Neuron (in vitro differentiated cells): ENCODE measurements around the gene S100B.
"Not testable (repeated sequence)": the region's sequence is repeated elsewhere in the genome, so short reads cannot be mapped to it uniquely, and the experiment has no call there.

Source experiments
- H2AFZ ChIP-seq: one replicate; pipeline ENCODE4 v1.6.1; 2013; ENCODE audit warnings: low read depth, mild to moderate bottlenecking, inconsistent platforms, low read length, moderate library complexity
- H3K27me3 ChIP-seq: one replicate; pipeline ENCODE4 v1.6.1; 2013; ENCODE audit warnings: low read length; ENCODE audit not compliant: insufficient read depth
- H3K36me3 ChIP-seq: one replicate; pipeline ENCODE4 v1.6.1; 2013; ENCODE audit warnings: low read length; ENCODE audit not compliant: insufficient read depth
- H3K4me1 ChIP-seq: one replicate; pipeline ENCODE4 v1.6.1; 2013; ENCODE audit warnings: low read length; ENCODE audit not compliant: insufficient read depth
- H3K4me3 ChIP-seq: 2 replicates; pipeline ENCODE4 v1.5.1; 2013; ENCODE audit warnings: mild to moderate bottlenecking, low read length, moderate library complexity
- H3K9me3 ChIP-seq: one replicate; pipeline ENCODE4 v1.6.1; 2013; ENCODE audit warnings: low read length

Gene S100B

GRCh38 chr21:46636550-46637285 lies 31.8 kb upstream of the S100B start:
- Histone ChIP-seq H2AFZ (no peak overlapping the region), H3K27me3 (no peaks in the 10 kb centered on the region), H3K36me3 (peaks cover 25% of the 10 kb centered on the region), H3K4me3 (peak overlapping the region; percentile 72), H3K4me1 (peaks cover 32% of the 10 kb centered on the region), H3K9me3 (no peaks in the 10 kb centered on the region)

DNA sequence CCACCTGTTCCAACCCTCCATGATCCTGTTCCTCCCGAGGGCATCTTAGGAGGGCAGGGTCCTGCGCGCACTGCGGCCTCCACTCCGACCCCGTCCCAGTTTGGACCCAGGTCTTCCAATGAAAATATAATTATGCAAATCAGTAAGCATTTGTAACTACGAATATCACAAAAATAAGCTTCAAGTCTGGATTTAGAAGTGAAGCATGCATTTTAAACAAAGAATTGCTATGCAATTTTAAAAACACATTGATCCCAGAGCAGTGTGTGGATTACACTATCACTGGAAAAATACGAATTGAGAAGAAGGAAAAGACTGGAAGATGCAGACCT lies 31.3 kb upstream of the S100B start:
- peaks cover 21% of the 10 kb centered on the region for H3K36me3 ChIP-seq
- no peaks in the 10 kb centered on the region for H3K9me3 ChIP-seq
- H3K27me3 ChIP-seq: no peaks in the 10 kb centered on the region
- peak overlapping the region; percentile 1 for H2AFZ ChIP-seq
- peak overlapping the region; percentile 72 for H3K4me3 ChIP-seq
- H3K4me1 ChIP-seq: peaks cover 32% of the 10 kb centered on the region

DNA sequence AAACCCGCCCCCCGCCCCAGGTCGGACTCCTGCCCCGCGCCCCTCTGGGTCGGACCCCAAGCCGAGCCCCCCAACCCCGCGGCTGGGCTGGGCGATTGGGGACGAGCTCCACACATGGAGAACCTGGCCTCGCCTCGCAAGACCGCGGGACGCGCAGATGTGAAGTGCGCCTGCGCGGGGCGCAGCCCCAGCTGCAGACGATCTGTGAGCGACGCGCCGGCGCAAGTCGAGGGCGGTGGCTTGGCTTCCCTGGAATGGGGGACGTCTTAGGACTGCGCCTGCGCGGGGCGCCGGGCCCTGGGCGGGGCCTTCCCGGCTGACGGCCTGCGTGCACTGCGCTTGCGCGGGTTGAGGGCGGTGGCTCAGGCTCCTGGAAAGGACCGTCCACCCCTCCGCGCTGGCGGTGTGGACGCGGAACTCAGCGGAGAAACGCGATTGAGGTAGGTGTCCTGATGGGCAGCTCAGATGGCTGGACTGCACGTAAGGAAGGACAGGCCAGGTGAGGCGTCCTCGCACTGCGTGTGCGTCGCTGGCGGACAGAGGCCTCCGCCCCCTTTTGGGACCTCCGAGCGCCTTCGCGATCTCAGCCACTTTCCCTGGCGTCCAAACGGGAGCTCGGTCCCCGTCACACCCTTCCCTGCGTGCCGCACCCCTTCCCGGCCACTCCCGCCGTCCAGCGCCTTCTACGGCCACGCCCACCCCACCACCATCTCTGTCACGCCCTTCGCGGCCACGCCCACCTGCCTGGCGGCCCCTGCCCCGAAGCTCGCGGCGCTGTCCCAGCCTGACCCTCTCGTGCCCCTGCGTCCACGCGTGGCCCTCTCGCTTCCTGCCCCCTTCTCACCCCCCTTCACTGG lies 30.7 kb upstream of the S100B start, which contains the start of gene PRMT2:
TSS of gene PRMT2 (plus strand) at position 351 of the 857 bp plus-strand sequence. CDS start 1,278 bp downstream, outside the sequence.
- H3K27me3 ChIP-seq: no peaks in the 10 kb centered on the region
- peak within 1 kb of the TSS; percentile 42 for H2AFZ ChIP-seq
- H3K36me3 ChIP-seq: peaks cover 16% of the 10 kb centered on the region
- no peaks in the 10 kb centered on the region for H3K9me3 ChIP-seq
- H3K4me3 ChIP-seq: peak within 1 kb of the TSS; percentile 72
- H3K4me1 ChIP-seq: peaks cover 32% of the 10 kb centered on the region

- H3K9me3 ChIP-seq: no peaks in the 10 kb centered on the region
- H3K36me3 ChIP-seq: peaks cover 16% of the 10 kb centered on the region
- peaks cover 32% of the 10 kb centered on the region for H3K4me1 ChIP-seq
- peak overlapping the region; percentile 42 for H2AFZ ChIP-seq
- H3K27me3 ChIP-seq: no peaks in the 10 kb centered on the region
- peak overlapping the region; percentile 72 for H3K4me3 ChIP-seq
These were observed 30.1 kb upstream of the S100B start for GRCh38 chr21:46634966-46635323.

DNA sequence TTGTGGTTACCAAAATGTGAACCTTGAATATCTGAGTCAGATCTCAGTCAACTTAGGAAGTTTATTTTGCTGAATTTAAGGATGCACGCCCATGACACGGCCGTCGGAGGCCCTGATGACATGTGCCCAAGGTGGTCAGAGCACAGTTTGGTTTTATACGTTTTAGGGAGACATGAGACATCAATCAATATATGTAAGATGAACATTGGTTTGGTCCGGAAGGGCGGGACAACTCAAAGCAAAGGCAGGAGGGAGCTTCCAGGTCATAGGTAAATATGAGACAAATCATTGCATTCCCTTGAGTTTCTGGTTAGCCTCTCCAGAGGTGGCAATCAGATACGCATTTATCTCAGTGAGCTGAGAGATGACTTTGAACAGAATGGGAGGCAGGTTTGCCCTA lies 29.5 kb upstream of the S100B start:
- Histone ChIP-seq H3K9me3 (no peaks in the 10 kb centered on the region), H3K36me3 (peaks cover 16% of the 10 kb centered on the region), H3K4me3 (peak overlapping the region; percentile 72), H3K4me1 (peaks cover 32% of the 10 kb centered on the region), H2AFZ (peak overlapping the region; percentile 42), H3K27me3 (no peaks in the 10 kb centered on the region)

GRCh38 chr21:46633566-46633965 lies 28.7 kb upstream of the S100B start:
- no peak overlapping the region for H3K4me3 ChIP-seq
- peaks cover 16% of the 10 kb centered on the region for H3K36me3 ChIP-seq
- H3K27me3 ChIP-seq: no peaks in the 10 kb centered on the region
- H3K4me1 ChIP-seq: peaks cover 32% of the 10 kb centered on the region
- no peak overlapping the region for H2AFZ ChIP-seq
- H3K9me3 ChIP-seq: no peaks in the 10 kb centered on the region

DNA sequence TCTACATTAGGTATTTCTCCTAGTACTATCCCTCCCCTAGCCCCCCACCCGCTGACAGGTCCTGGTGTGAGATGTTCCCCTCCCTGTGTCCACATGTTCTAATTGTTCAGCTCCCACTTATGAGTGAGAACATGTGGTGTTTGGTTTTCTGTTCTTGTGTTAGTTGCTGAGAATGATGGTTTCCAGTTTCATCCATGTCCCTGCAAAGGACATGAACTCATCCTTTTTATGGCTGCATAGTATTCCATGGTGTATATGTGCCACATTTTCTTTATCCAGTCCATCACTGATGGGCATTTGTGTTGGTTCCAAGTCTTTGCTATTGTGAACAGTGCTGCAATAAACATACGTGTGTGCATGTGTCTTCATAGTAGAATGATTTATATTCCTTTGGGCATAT lies 26.0 kb upstream of the S100B start:
- H3K36me3 ChIP-seq, H3K9me3 ChIP-seq, H2AFZ ChIP-seq, H3K4me3 ChIP-seq, H3K27me3 ChIP-seq, H3K4me1 ChIP-seq: not testable (repeated sequence)

DNA sequence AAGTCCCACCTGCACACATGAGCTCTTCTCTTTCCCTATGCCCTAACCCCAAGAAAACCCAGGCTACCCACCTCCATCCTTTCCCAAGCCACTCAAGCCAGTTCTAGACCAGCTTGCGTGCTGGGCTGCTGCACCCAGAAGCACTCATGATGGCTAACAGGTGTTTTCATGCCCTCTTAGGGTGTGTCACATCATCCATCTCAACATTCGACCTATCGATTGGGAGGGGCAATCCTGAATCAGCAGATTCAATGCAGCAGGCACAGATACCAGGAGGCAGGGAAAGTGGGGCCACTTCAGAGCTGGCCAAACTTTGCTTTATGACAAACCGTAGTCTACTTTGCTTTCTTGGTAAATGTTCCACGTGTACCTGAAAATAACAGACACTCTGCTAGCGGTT lies 24.0 kb upstream of the S100B start:
- peaks cover 9% of the 10 kb centered on the region for H3K9me3 ChIP-seq
- no peak overlapping the region for H3K4me3 ChIP-seq
- H3K4me1 ChIP-seq: no peaks in the 10 kb centered on the region
- no peak overlapping the region for H2AFZ ChIP-seq
- H3K27me3 ChIP-seq: no peaks in the 10 kb centered on the region
- no peaks in the 10 kb centered on the region for H3K36me3 ChIP-seq

DNA sequence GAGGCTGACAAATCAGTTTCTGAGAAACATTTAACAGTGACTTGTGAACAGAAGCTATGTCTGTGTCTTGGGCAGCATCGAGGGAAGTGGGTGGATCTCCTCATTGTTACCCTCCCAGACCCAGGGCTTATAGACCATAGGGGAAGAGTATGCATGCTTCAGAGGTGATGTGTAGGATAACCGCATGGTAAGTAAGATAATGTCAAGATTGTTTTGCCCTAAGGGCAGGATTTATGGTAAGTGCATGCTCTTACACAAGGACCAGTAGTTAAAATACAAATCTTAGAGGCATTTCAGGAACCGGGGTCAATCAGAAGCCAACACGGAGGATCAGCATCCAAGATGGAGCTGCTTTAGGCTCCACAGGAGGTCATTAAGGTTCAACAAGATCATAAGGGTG lies 22.8 kb upstream of the S100B start:
- Histone ChIP-seq H2AFZ (no peak overlapping the region), H3K36me3 (no peaks in the 10 kb centered on the region), H3K4me1 (peaks cover 3% of the 10 kb centered on the region), H3K4me3 (no peak overlapping the region), H3K9me3 (peaks cover 9% of the 10 kb centered on the region), H3K27me3 (no peaks in the 10 kb centered on the region)

GRCh38 chr21:46626975-46627501 lies 22.2 kb upstream of the S100B start:
- Histone ChIP-seq H3K9me3 (peaks cover 9% of the 10 kb centered on the region), H3K4me1 (peaks cover 9% of the 10 kb centered on the region), H3K27me3 (no peaks in the 10 kb centered on the region), H3K36me3 (no peaks in the 10 kb centered on the region), H2AFZ (no peak overlapping the region), H3K4me3 (no peak overlapping the region)

GRCh38 chr21:46626536-46626935 lies 21.7 kb upstream of the S100B start:
- no peaks in the 10 kb centered on the region for H3K36me3 ChIP-seq
- peaks cover 14% of the 10 kb centered on the region for H3K4me1 ChIP-seq
- H3K9me3 ChIP-seq: peaks cover 9% of the 10 kb centered on the region
- H2AFZ ChIP-seq: no peak overlapping the region
- H3K27me3 ChIP-seq: no peaks in the 10 kb centered on the region
- no peak overlapping the region for H3K4me3 ChIP-seq

GRCh38 chr21:46625759-46626158 lies 20.9 kb upstream of the S100B start:
- peaks cover 22% of the 10 kb centered on the region for H3K4me1 ChIP-seq
- H3K36me3 ChIP-seq: no peaks in the 10 kb centered on the region
- H3K4me3 ChIP-seq: no peak overlapping the region
- H3K9me3 ChIP-seq: peaks cover 9% of the 10 kb centered on the region
- H3K27me3 ChIP-seq: no peaks in the 10 kb centered on the region
- H2AFZ ChIP-seq: no peak overlapping the region

DNA sequence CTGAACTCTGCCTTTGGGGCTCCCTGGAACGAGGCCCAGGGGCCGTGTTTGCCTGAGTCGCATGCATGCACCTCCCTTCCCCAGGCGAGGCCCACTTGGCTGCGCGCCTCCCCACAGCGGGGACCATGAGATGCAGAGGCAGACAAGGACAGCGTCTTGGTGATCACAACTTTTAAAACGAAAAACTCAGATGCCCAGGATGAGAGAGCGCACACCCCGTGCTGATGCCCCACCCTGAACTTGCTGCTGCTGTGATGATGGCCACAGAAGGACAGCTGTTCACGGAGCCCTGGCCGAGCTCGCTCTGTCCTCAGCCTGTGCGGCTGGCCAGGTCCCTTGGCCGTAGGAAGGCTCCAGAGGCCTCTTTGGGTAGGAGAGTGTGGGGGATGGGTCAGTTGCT lies 19.2 kb upstream of the S100B start:
- Histone ChIP-seq H3K36me3 (no peaks in the 10 kb centered on the region), H3K4me3 (no peak overlapping the region), H3K4me1 (peaks cover 28% of the 10 kb centered on the region), H3K27me3 (no peaks in the 10 kb centered on the region), H2AFZ (no peak overlapping the region), H3K9me3 (peaks cover 13% of the 10 kb centered on the region)
